Bladder microvascular endothelial cell (primary cell): ENCODE measurements around the gene PSMC6. TPM values are rescaled to one million over a fixed set of nuclear protein-coding genes. Genes with fewer than 3 reads are reported as not detected.

Source experiments
- total RNA-seq: library from RNA; depleted of rRNA; stranded (reverse); fragments of >200 nt; gene quantifications from 2 replicates; pipeline ENCODE4 v1.2.3, GENCODE V29; 2014

The PSMC6 gene
- 67.0 and 145 TPM in 2 replicates for total RNA-seq

DNA sequence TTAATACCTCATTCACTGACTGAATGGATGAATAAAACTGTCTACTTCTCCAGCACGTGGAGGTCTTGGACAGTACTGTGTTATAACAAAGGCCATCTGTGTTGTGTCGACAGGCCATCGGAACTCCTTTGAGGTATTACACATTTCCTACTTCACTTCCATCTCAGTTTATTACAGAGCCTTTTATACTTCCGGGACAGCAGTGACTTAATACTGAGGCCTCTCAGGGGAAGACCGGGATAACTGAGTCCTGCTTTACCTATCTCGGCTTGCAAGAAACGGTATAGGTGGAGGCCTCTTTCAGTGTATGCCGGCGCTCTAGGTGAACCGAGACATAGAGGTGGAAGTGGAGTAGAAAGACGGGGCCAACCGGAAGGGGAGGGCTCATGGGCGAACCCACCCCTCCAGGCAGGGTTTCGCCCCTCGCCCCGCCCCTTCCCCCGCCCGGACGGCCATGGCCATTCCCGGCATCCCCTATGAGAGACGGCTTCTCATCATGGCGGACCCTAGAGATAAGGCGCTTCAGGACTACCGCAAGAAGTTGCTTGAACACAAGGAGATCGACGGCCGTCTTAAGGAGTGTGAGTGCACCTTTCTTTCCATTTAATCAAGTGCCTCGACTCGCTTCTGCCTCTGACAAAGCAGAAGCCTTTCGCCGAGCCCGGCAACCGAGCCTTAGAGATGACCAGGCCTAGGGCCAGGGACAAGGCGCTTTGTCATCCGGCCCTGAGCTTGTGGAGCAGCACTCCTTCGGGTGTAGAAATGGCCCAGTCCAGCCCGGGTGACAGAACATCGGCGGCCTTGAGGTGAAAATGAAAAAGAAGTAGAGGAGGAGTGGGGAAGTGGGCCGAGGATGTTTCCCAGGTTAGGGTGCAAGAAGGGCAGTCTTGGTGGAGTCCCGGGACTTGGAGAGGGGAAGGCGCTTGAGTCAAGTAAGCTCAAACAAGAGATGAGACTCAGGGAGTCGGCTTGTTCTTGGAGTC is at the start of gene PSMC6:
Gene PSMC6 (plus strand): TSS at position 477 of the 983 bp plus-strand sequence. CDS start 20 bp downstream, at position 497.

GRCh38 chr14:52695481-52696091 is 11.4 kb upstream of the PSMC6 start, which contains the start of gene ERO1A:
Gene ERO1A (minus strand): TSS chr14:52695558. CDS start chr14:52695481, 77 bp downstream.

GRCh38 chr14:52729925-52730708 is 23.1 kb downstream of the PSMC6 start, which contains the start of gene STYX:
Gene STYX (plus strand): TSS chr14:52730166. CDS start chr14:52730475, 309 bp downstream.

Other genes starting within 250 kb of the PSMC6 start
- 2.8 and 3.5 TPM in 2 replicates for gene TXNDC16, start 154.7 kb upstream of the PSMC6 start, total RNA-seq
- 0.65 and 3.6 TPM in 2 replicates for gene GPR137C, start 154.4 kb upstream of the PSMC6 start, total RNA-seq
- 39.2 and 133 TPM in 2 replicates for gene ERO1A, start 11.6 kb upstream of the PSMC6 start, total RNA-seq
- gene STYX, start 23.0 kb downstream of the PSMC6 start, total RNA-seq: 15.2 and 23.3 TPM in 2 replicates
- 17.8 and 27.1 TPM in 2 replicates for gene GNPNAT1, start 84.4 kb downstream of the PSMC6 start, total RNA-seq
- gene FERMT2, start 243.8 kb downstream of the PSMC6 start, total RNA-seq: 77.9 and 108 TPM in 2 replicates